H1 (cell line): ENCODE data around the gene CPD. TPM values are rescaled to one million over a fixed set of nuclear protein-coding genes. Genes with fewer than 3 reads are reported as not detected.

ENCODE experiments used
- CTCF ChIA-PET: fragments of 300-600 bp; sonication (Branson Sonifier 250); formaldehyde crosslinking; loops from one replicate; lab custom pipeline; 2021; ENCODE audit not compliant: partially characterized antibody; lab: Charles Lee
- POLR2A ChIA-PET: fragments of 300-600 bp; sonication (Branson Sonifier 250); formaldehyde crosslinking; loops from one replicate; lab custom pipeline; 2021; ENCODE audit warnings: inconsistent platforms; ENCODE audit not compliant: partially characterized antibody; lab: Charles Lee
- DNase-seq, 2 experiments: peaks; one replicate each; pipeline versions ENCODE4 v3.0.0 to v3.0.0-alpha.2; 2010 to 2022; ENCODE audit warnings: low spot score in 2 of 2, low read depth in 1 of 2, mixed read lengths in 1 of 2
- FAIRE-seq: peaks from 2 replicates; lab custom pipeline; 2011; peaks lifted over from hg19 to GRCh38; lab: Jason Lieb, UNC
- H2AFZ ChIP-seq: 2 replicates; pipeline ENCODE4 v1.8.1; 2012; ENCODE audit warnings: low read length, inconsistent platforms
- H2AK5ac ChIP-seq: 2 replicates; pipeline ENCODE4 v1.6.1; 2013; ENCODE audit warnings: low read depth, low read length
- H2BK120ac ChIP-seq: replicated peaks from 2 replicates; pipeline ENCODE3; 2013; ENCODE audit warnings: low read depth, low read length, inconsistent platforms
- H2BK12ac ChIP-seq: 2 replicates; pipeline ENCODE4 v1.6.1; 2013; ENCODE audit warnings: low read depth, low read length
- H2BK15ac ChIP-seq: 2 replicates; pipeline ENCODE4 v1.6.1; 2013; ENCODE audit warnings: low read length
- H2BK20ac ChIP-seq: 2 replicates; pipeline ENCODE4 v1.6.1; 2013; ENCODE audit warnings: low read length
- H2BK5ac ChIP-seq: 2 replicates; pipeline ENCODE4 v1.6.1; 2013; ENCODE audit warnings: low read depth, low read length
- H3K14ac ChIP-seq: 2 replicates; pipeline ENCODE4 v1.6.1; 2013; ENCODE audit warnings: inconsistent platforms; ENCODE audit not compliant: insufficient read length
- H3K18ac ChIP-seq: 2 replicates; pipeline ENCODE4 v1.6.1; 2013; ENCODE audit warnings: low read length; ENCODE audit errors: extremely low read depth
- H3K23ac ChIP-seq: 2 replicates; pipeline ENCODE4 v1.6.1; 2013; ENCODE audit warnings: inconsistent platforms; ENCODE audit not compliant: insufficient read length
- H3K23me2 ChIP-seq: 2 replicates; pipeline ENCODE4 v1.6.1; 2013; ENCODE audit warnings: low read depth, low read length
- H3K27ac ChIP-seq: 2 replicates; pipeline ENCODE4 v1.6.1; 2011; ENCODE audit warnings: low read depth, low read length, inconsistent platforms
- H3K27me3 ChIP-seq, 4 experiments: replicated peaks in 1 of 4; 1 replicate in 1 of 4; 2 replicates in 3 of 4; pipeline versions ENCODE4 v1.6.1 to v1.8.1; 2011 to 2013; ENCODE audit warnings: low read length in 3 of 4, mild to moderate bottlenecking in 3 of 4, inconsistent platforms in 2 of 4, mixed read lengths in 2 of 4, moderate library complexity in 1 of 4; ENCODE audit not compliant: control insufficient read depth in 3 of 4, insufficient read depth in 3 of 4; ENCODE audit errors: extremely low read depth in 1 of 4
- H3K36me3 ChIP-seq, 4 experiments: 2 replicates each; pipeline versions ENCODE4 v1.6.1 to v1.8.1; 2011 to 2013; ENCODE audit warnings: mild to moderate bottlenecking in 4 of 4, low read length in 3 of 4, moderate library complexity in 2 of 4, control low read depth in 1 of 4, inconsistent platforms in 1 of 4; ENCODE audit not compliant: insufficient read depth in 4 of 4, control insufficient read depth in 2 of 4
- H3K4ac ChIP-seq: replicated peaks from 2 replicates; pipeline ENCODE3; 2013; ENCODE audit warnings: low read length, low read depth, mixed read lengths, inconsistent platforms; ENCODE audit not compliant: insufficient read length
- H3K4me1 ChIP-seq, 4 experiments: replicated peaks in 1 of 4; 1 replicate in 1 of 4; 2 replicates in 3 of 4; pipeline versions ENCODE4 v1.6.1 to v1.8.1; 2011 to 2013; ENCODE audit warnings: low read length in 3 of 4, inconsistent platforms in 2 of 4, mixed read lengths in 1 of 4; ENCODE audit not compliant: insufficient read depth in 4 of 4, control insufficient read depth in 3 of 4
- H3K4me2 ChIP-seq, 2 experiments: 2 replicates each; pipeline versions ENCODE4 v1.6.1 to v1.8.1; 2011 to 2013; ENCODE audit warnings: low read depth in 2 of 2, low read length in 2 of 2, control low read depth in 1 of 2, inconsistent platforms in 1 of 2, mild to moderate bottlenecking in 1 of 2; ENCODE audit not compliant: insufficient read depth in 1 of 2
- H3K4me3 ChIP-seq, 4 experiments: fragments of 200-600, 300-600 bp in 1 of 4; sonication (generic), shearing (Covaris generic), sonication (Bioruptor Twin) in 1 of 4; 2 replicates each; pipeline versions ENCODE4 v1.5.1 to v1.8.1; 2011 to 2016; ENCODE audit warnings: low read length in 4 of 4, low read depth in 3 of 4, control low read depth in 2 of 4, inconsistent platforms in 2 of 4, mild to moderate bottlenecking in 2 of 4, mixed read lengths in 1 of 4, moderate library complexity in 1 of 4; ENCODE audit not compliant: insufficient read depth in 2 of 4; ENCODE audit errors: extremely low read depth in 1 of 4
- H3K56ac ChIP-seq: replicated peaks from 2 replicates; pipeline ENCODE3; 2013; ENCODE audit warnings: low read depth, mild to moderate bottlenecking, mixed read lengths, low read length, inconsistent platforms; ENCODE audit not compliant: insufficient read length
- H3K79me1 ChIP-seq: 2 replicates; pipeline ENCODE4 v1.6.1; 2013; ENCODE audit warnings: low read depth, low read length, control low read depth
- H3K79me2 ChIP-seq, 2 experiments: 2 replicates each; pipeline versions ENCODE4 v1.6.1 to v1.8.1; 2012 to 2013; ENCODE audit warnings: low read length in 2 of 2, mild to moderate bottlenecking in 2 of 2, inconsistent platforms in 1 of 2; ENCODE audit not compliant: insufficient read depth in 2 of 2, control insufficient read depth in 1 of 2
- H3K9ac ChIP-seq, 4 experiments: replicated peaks in 1 of 4; 1 replicate in 1 of 4; 2 replicates in 3 of 4; pipeline versions ENCODE4 v1.6.1 to v1.8.1; 2011 to 2013; ENCODE audit warnings: low read depth in 3 of 4, low read length in 3 of 4, control low read depth in 2 of 4, mild to moderate bottlenecking in 2 of 4, moderate library complexity in 2 of 4, inconsistent platforms in 1 of 4; ENCODE audit errors: extremely low read depth in 1 of 4
- H3K9me3 ChIP-seq, 2 experiments: 2 replicates each; pipeline versions ENCODE4 v1.6.1 to v1.8.1; 2012 to 2013; ENCODE audit warnings: mild to moderate bottlenecking in 2 of 2, moderate library complexity in 2 of 2, control low read depth in 1 of 2, inconsistent platforms in 1 of 2, low read depth in 1 of 2, low read length in 1 of 2, mixed read lengths in 1 of 2; ENCODE audit not compliant: insufficient read depth in 2 of 2
- H4K20me1 ChIP-seq, 2 experiments: replicated peaks in 1 of 2; 2 replicates each; pipeline versions ENCODE3 to v1.8.1; 2011 to 2013; ENCODE audit warnings: inconsistent platforms in 2 of 2, low read length in 2 of 2, mild to moderate bottlenecking in 1 of 2; ENCODE audit not compliant: insufficient read depth in 2 of 2, control insufficient read depth in 1 of 2
- H4K5ac ChIP-seq: 2 replicates; pipeline ENCODE4 v1.6.1; 2013; ENCODE audit warnings: low read length, low read depth, mixed read lengths, inconsistent platforms; ENCODE audit not compliant: insufficient read length
- H4K8ac ChIP-seq: 2 replicates; pipeline ENCODE4 v1.8.0; 2013; ENCODE audit warnings: mild to moderate bottlenecking, moderate library complexity, low read length, inconsistent platforms; ENCODE audit not compliant: insufficient read depth; ENCODE audit errors: extremely low read depth
- H4K91ac ChIP-seq: replicated peaks from 2 replicates; pipeline ENCODE3; 2013; ENCODE audit warnings: low read length, mixed read lengths, inconsistent platforms; ENCODE audit not compliant: insufficient read length
- ATF3 ChIP-seq: IDR thresholded peaks from 2 replicates; pipeline ENCODE4 v1.6.1; 2011; ENCODE audit warnings: low read depth, mild to moderate bottlenecking, low read length; ENCODE audit not compliant: insufficient read depth
- BCL11A ChIP-seq, 2 experiments: IDR thresholded peaks; one replicate each; pipeline ENCODE4 v1.6.1; 2011; ENCODE audit warnings: low read depth in 2 of 2, low read length in 2 of 2, mild to moderate bottlenecking in 2 of 2
- BRCA1 ChIP-seq: IDR thresholded peaks from 2 replicates; pipeline ENCODE4 v1.6.1; 2012; ENCODE audit warnings: low read depth, low read length, improper control_type of control experiment
- EZH2 ChIP-seq: fragments of 200-600 bp; sonication (generic); IDR thresholded peaks from 2 replicates; pipeline ENCODE4 v1.7.1; 2012; ENCODE audit warnings: low read depth, mild to moderate bottlenecking, moderate library complexity, low read length, inconsistent platforms; ENCODE audit not compliant: severe bottlenecking
- RFX5 ChIP-seq: IDR thresholded peaks from 2 replicates; pipeline ENCODE4 v1.6.1; 2011; ENCODE audit warnings: low read depth, low read length, improper control_type of control experiment, borderline replicate concordance
- RNF2 ChIP-seq: fragments of 200-900, 300-1000 bp; sonication (generic); IDR thresholded peaks from 2 replicates; pipeline ENCODE4 v1.7.1; 2016; ENCODE audit warnings: borderline replicate concordance, low read depth, mild to moderate bottlenecking, antibody characterized with exemption, low read length; ENCODE audit not compliant: poor library complexity, severe bottlenecking; ENCODE audit errors: missing control alignments
- SAP30 ChIP-seq: fragments of 300-600 bp; sonication (generic); IDR thresholded peaks from 2 replicates; pipeline ENCODE4 v1.7.1; 2012; ENCODE audit warnings: low read length, moderate library complexity, mild to moderate bottlenecking, inconsistent platforms; ENCODE audit not compliant: insufficient read depth, insufficient replicate concordance
- SIX5 ChIP-seq: IDR thresholded peaks from 2 replicates; pipeline ENCODE4 v1.6.1; 2011; ENCODE audit warnings: mild to moderate bottlenecking, low read depth, low read length
- SUZ12 ChIP-seq: fragments of 200-600 bp; sonication (generic); IDR thresholded peaks from 2 replicates; pipeline ENCODE4 v1.6.1; 2012; ENCODE audit warnings: mild to moderate bottlenecking, inconsistent platforms, low read length, moderate library complexity, mixed read lengths
- TBP ChIP-seq: IDR thresholded peaks from 2 replicates; pipeline ENCODE4 v1.6.1; 2011; ENCODE audit warnings: low read depth, low read length, improper control_type of control experiment
- TEAD4 ChIP-seq: IDR thresholded peaks from 2 replicates; pipeline ENCODE4 v1.6.1; 2012; ENCODE audit warnings: low read depth, low read length, inconsistent platforms, mixed read lengths
- USF2 ChIP-seq: IDR thresholded peaks from 2 replicates; pipeline ENCODE4 v1.6.1; 2011; ENCODE audit warnings: low read length, improper control_type of control experiment
- WGBS, 2 experiments: shearing (Covaris generic) in 1 of 2; methylation state at CpG; one replicate each; pipeline versions ENCODE4 v1.1.6 to v1.1.7; 2013 to 2015; ENCODE audit warnings: low lambda C conversion rate in 2 of 2, mixed read lengths in 2 of 2, inconsistent platforms in 1 of 2, low coverage in 1 of 2, missing lambda C conversion rate in 1 of 2; ENCODE audit not compliant: insufficient replicate concordance in 2 of 2, insufficient coverage in 1 of 2, insufficient read length in 1 of 2; ENCODE audit errors: extremely low coverage in 1 of 2, missing lambda C conversion rate in 1 of 2; 5-methylcytosine and 5-hydroxymethylcytosine counted together
- polyA plus RNA-seq, 7 experiments: library from polyadenylated mRNA; depleted of rRNA in 3 of 7; stranded (reverse) in 5 of 7; unstranded in 2 of 7; fragments of >200 nt in 5 of 7; fragments of 200-250 nt in 2 of 7; gene quantifications; 1 replicate in 5 of 7; 2 replicates in 1 of 7; 4 replicates in 1 of 7; pipeline versions ENCODE4 v1.2.1 to v1.2.3, GENCODE V29; 2011 to 2013; ENCODE audit warnings: missing spikeins in 2 of 7, mixed read lengths in 2 of 7
- total RNA-seq: library from RNA; stranded (reverse); fragmentation: NEBNext Ultra II Directional; extraction: Animal tissue kit (Norgen Biotek cat#: 25700); gene quantifications from 2 replicates; pipeline ENCODE4 v1.2.1, GENCODE V29; 2021

Gene CPD
- total and polyA plus RNA-seq, 2 of the 8 experiments (the other 6 are each of a cell fraction or from before 2014, with no cell fraction given) = 8.6 to 46.2 TPM

DNA sequence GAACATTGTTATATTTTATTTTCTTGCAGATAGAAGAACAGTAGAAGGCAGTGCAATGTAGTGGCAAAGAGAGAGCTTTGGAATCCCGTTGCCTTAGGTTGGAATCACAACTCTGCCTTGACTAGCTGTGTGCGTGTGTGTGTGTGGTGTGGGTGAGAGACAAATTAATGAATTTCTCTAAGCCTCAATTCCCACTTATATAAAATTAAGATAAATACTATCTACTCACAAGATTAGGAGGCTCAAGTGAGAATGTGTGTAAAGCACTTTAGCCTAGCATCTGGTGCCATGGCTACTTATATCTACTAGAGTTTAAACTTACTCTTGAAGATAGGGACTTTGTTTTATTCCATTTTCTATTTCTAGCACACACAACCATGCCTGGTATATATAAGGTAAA is 12.8 kb downstream of the CPD start:
- Histone ChIP-seq H2BK5ac (no peak overlapping the region), H2AK5ac (no peak overlapping the region)
- FAIRE-seq = no peak
- TF ChIP-seq USF2 (no peak), EZH2 (no peak), BRCA1 (no peak), SAP30 (no peak), SUZ12 (no peak), TBP (no peak), SIX5 (no peak), ATF3 (no peak), TEAD4 (no peak), RFX5 (no peak), RNF2 (no peak), BCL11A (IDR thresholded peaks at IDR 0.05; ENCODE audit: low read depth in 2 of 2, low read length in 2 of 2) (no peak)

More for the DNA sequence above, 12.8 kb downstream of the CPD start:
- CTCF ChIA-PET = no interaction called here
- H3K23ac ChIP-seq = no peak overlapping the region
- no peak overlapping the region for H2BK12ac ChIP-seq
- no peaks in the 10 kb centered on the region for H3K79me1 ChIP-seq
- no peak overlapping the region for H3K18ac ChIP-seq
- H2BK15ac ChIP-seq = no peak overlapping the region
- peaks cover 0 to 2% of the 10 kb centered on the region in 2 experiments for H4K20me1 ChIP-seq
- no peak for DNase-seq
- POLR2A ChIA-PET = interaction anchor here (0.9 kb wide), 1 partner anchor 10 kb away, joined by 3 read pairs; no protein-coding TSS in a partner anchor
- H3K9me3 ChIP-seq = no peaks in the 10 kb centered on the region
- no peak overlapping the region for H2BK20ac ChIP-seq
- no peak overlapping the region for H3K9ac ChIP-seq
- no peak overlapping the region for H2AFZ ChIP-seq
- H3K4me2 ChIP-seq = no peak overlapping the region
- no peak overlapping the region for H4K91ac ChIP-seq
- peaks cover 0 to 10% (median 8%) of the 10 kb centered on the region in 4 experiments; a peak in 5 of 7 replicates for H3K4me1 ChIP-seq
- H4K8ac ChIP-seq = no peak overlapping the region
- no peaks in the 10 kb centered on the region; the same call in 1 of the 2 replicates for H3K23me2 ChIP-seq
- H3K14ac ChIP-seq = no peak overlapping the region
- H3K27me3 ChIP-seq = no peaks in the 10 kb centered on the region
- no peak overlapping the region for H3K4ac ChIP-seq
- no peak overlapping the region for H3K56ac ChIP-seq
- WGBS, 2 experiments = 95% methylated on average over 2 of the region's 2 CpGs; no CpG with 5 or more reads in 1 of the 2 experiments
- H2BK120ac ChIP-seq = no peak overlapping the region
- H3K27ac ChIP-seq = no peak overlapping the region
- no peak overlapping the region for H3K4me3 ChIP-seq
- no peak overlapping the region for H4K5ac ChIP-seq
- H3K79me2 ChIP-seq = no peaks in the 10 kb centered on the region
- peaks cover 0 to 4% (median 0%) of the 10 kb centered on the region in 4 experiments; a peak in 1 of 8 replicates for H3K36me3 ChIP-seq
